GM21529 (cell line): ENCODE measurements around the gene CLBA1.
A peak's percentile ranks its signal among the peaks of the same experiment; 100 is the strongest.
"Not testable (repeated sequence)": the region's sequence is repeated elsewhere in the genome, so short reads cannot be mapped to it uniquely, and the experiment has no call there.

Experiments
- ATAC-seq: cut with Tn5 transposase; IDR thresholded peaks from one replicate; pipeline ENCODE4 v1.9.1; 2021; ENCODE audit not compliant: unreplicated experiment

CLBA1 gene

GRCh38 chr14:105022276-105022670 is 36.7 kb downstream of the CLBA1 start:
- ATAC-seq = no peak

- no peak for ATAC-seq
These were observed 37.6 kb downstream of the CLBA1 start for GRCh38 chr14:105023144-105023543.

GRCh38 chr14:105023791-105024480 is 38.3 kb downstream of the CLBA1 start:
- no peak for ATAC-seq

GRCh38 chr14:105025429-105025828 is 39.8 kb downstream of the CLBA1 start:
- no peak for ATAC-seq

- peak; percentile 33 for ATAC-seq
These were observed 40.6 kb downstream of the CLBA1 start for GRCh38 chr14:105026033-105026785.

- ATAC-seq = no peak
These were observed 41.4 kb downstream of the CLBA1 start for GRCh38 chr14:105026802-105027563.

- ATAC-seq = not testable (repeated sequence)
These were observed 42.1 kb downstream of the CLBA1 start for GRCh38 chr14:105027718-105028117.

- ATAC-seq = no peak
These were observed 42.8 kb downstream of the CLBA1 start for GRCh38 chr14:105028251-105028927.

GRCh38 chr14:105029402-105029801 is 43.8 kb downstream of the CLBA1 start:
- ATAC-seq = no peak

- no peak for ATAC-seq
These were observed 44.6 kb downstream of the CLBA1 start for GRCh38 chr14:105030194-105030593.

GRCh38 chr14:105030836-105031396 is 45.3 kb downstream of the CLBA1 start:
- no peak for ATAC-seq

GRCh38 chr14:105032451-105032901 is 46.9 kb downstream of the CLBA1 start:
- not testable (repeated sequence) for ATAC-seq

GRCh38 chr14:105033412-105033900 is 47.9 kb downstream of the CLBA1 start:
- ATAC-seq = not testable (repeated sequence)

GRCh38 chr14:105034315-105035039 is 48.9 kb downstream of the CLBA1 start:
- no peak for ATAC-seq

GRCh38 chr14:105035616-105036015 is 50.0 kb downstream of the CLBA1 start:
- not testable (repeated sequence) for ATAC-seq

GRCh38 chr14:105039458-105040205 is 54.0 kb downstream of the CLBA1 start:
- ATAC-seq = no peak

- no peak for ATAC-seq
These were observed 56.5 kb downstream of the CLBA1 start for GRCh38 chr14:105041841-105042765.

GRCh38 chr14:105042813-105043212 is 57.2 kb downstream of the CLBA1 start:
- ATAC-seq = no peak
